ENCODE results near the gene RBBP8NL. TPM values are rescaled to one million over a fixed set of nuclear protein-coding genes. Genes with fewer than 3 reads are reported as not detected.

Gene RBBP8NL
- polyA plus RNA-seq, 3 donors = not detected

- Histone ChIP-seq H3K27ac (ENCODE audit: low read depth in 1 of 2, low read length in 2 of 2) (no peak overlapping the region), H3K9me3 (replicated peaks in 1 of 2; ENCODE audit: control insufficient read depth in 1 of 2, insufficient read depth in 1 of 2, low read length in 2 of 2) (peaks cover 0 to 3% of the 10 kb centered on the region in 2 donors), H3K27me3 (ENCODE audit: control insufficient read depth in 2 of 2, insufficient read depth in 2 of 2, low read length in 2 of 2) (peaks cover 13 to 39% of the 10 kb centered on the region in 2 donors), H3K4me1 (ENCODE audit: control insufficient read depth in 1 of 2, insufficient read depth in 2 of 2, low read length in 2 of 2) (peaks cover 9 to 12% of the 10 kb centered on the region in 2 donors), H3K4me2 (replicated peaks; ENCODE audit: extremely low read depth, low read length, poor library complexity, severe bottlenecking) (no peak overlapping the region), H3K79me2 (ENCODE audit: insufficient read depth, low read length) (no peaks in the 10 kb centered on the region), H4K20me1 (ENCODE audit: insufficient read depth, low read length) (no peaks in the 10 kb centered on the region), H3K4me3 (replicated peaks in 1 of 3; ENCODE audit: low read depth in 2 of 3, low read length in 3 of 3) (no peak overlapping the region), H3K36me3 (replicated peaks in 1 of 2; ENCODE audit: control insufficient read depth in 1 of 2, insufficient read depth in 2 of 2, low read length in 2 of 2) (no peaks in the 10 kb centered on the region), H3K9ac (ENCODE audit: insufficient read depth, low read length, poor library complexity, severe bottlenecking) (no peak overlapping the region), H2AFZ (ENCODE audit: insufficient read depth, low read depth, low read length, poor library complexity, severe bottlenecking) (no peak overlapping the region)
- Mint-ChIP-seq H3K9me3 (peaks cover 0 to 13% (median 2%) of the 10 kb centered on the region in 7 donors), H3K4me1 (peaks cover 11% of the 10 kb centered on the region), H3K4me3 (no peak overlapping the region), H3K36me3 (no peaks in the 10 kb centered on the region), H3K27ac (no peak overlapping the region), H3K27me3 (ENCODE audit: low read depth in 3 of 3) (peaks cover 23 to 50% (median 36%) of the 10 kb centered on the region in 3 donors)
- WGBS (ENCODE audit: insufficient coverage) = 77% methylated on average over 19 of the region's 29 CpGs
- no peak for DNase-seq
- intact Hi-C loops (cut with micrococcal nuclease) = no loop called here
- no peak for TF ChIP-seq CTCF (IDR thresholded peaks at IDR 0.05)
Measured at GRCh38 chr20:62372042-62372993, 55.0 kb downstream of the RBBP8NL start.

- TF ChIP-seq CTCF (IDR thresholded peaks at IDR 0.05) = no peak
- Mint-ChIP-seq H3K4me1 (peaks cover 11% of the 10 kb centered on the region), H3K9me3 (peaks cover 0 to 12% (median 2%) of the 10 kb centered on the region in 7 donors), H3K36me3 (no peaks in the 10 kb centered on the region), H3K27ac (no peak overlapping the region), H3K4me3 (no peak overlapping the region), H3K27me3 (ENCODE audit: low read depth in 3 of 3) (peaks cover 23 to 55% (median 36%) of the 10 kb centered on the region in 3 donors)
- H3K79me2 ChIP-seq (ENCODE audit: insufficient read depth, low read length) = no peaks in the 10 kb centered on the region
- no peak overlapping the region for H3K9ac ChIP-seq (ENCODE audit: insufficient read depth, low read length, poor library complexity, severe bottlenecking)
- no peaks in the 10 kb centered on the region for H4K20me1 ChIP-seq (ENCODE audit: insufficient read depth, low read length)
- intact Hi-C loops (cut with micrococcal nuclease) = no loop called here
- WGBS (ENCODE audit: insufficient coverage) = no CpG with 5 or more reads among the region's 8 CpGs
- H3K9me3 ChIP-seq (replicated peaks in 1 of 2; ENCODE audit: control insufficient read depth in 1 of 2, insufficient read depth in 1 of 2, low read length in 2 of 2) = peaks cover 0 to 3% of the 10 kb centered on the region in 2 donors
- H3K4me1 ChIP-seq (ENCODE audit: control insufficient read depth in 1 of 2, insufficient read depth in 2 of 2, low read length in 2 of 2) = peaks cover 10 to 17% of the 10 kb centered on the region in 2 donors
- no peak overlapping the region for H3K4me3 ChIP-seq (replicated peaks in 1 of 3; ENCODE audit: low read depth in 2 of 3, low read length in 3 of 3)
- no peak overlapping the region for H2AFZ ChIP-seq (ENCODE audit: insufficient read depth, low read depth, low read length, poor library complexity, severe bottlenecking)
- H3K27me3 ChIP-seq (ENCODE audit: control insufficient read depth in 2 of 2, insufficient read depth in 2 of 2, low read length in 2 of 2) = peaks cover 15 to 40% of the 10 kb centered on the region in 2 donors
- H3K36me3 ChIP-seq (replicated peaks in 1 of 2; ENCODE audit: control insufficient read depth in 1 of 2, insufficient read depth in 2 of 2, low read length in 2 of 2) = no peaks in the 10 kb centered on the region
- H3K4me2 ChIP-seq (replicated peaks; ENCODE audit: extremely low read depth, low read length, poor library complexity, severe bottlenecking) = no peak overlapping the region
- no peak for DNase-seq
- no peak overlapping the region for H3K27ac ChIP-seq (ENCODE audit: low read depth in 1 of 2, low read length in 2 of 2)
Measured at GRCh38 chr20:62371588-62372041, 55.7 kb downstream of the RBBP8NL start.
